ENCODE data around the gene HCFC2. TPM values are rescaled to one million over a fixed set of nuclear protein-coding genes. Genes with fewer than 3 reads are reported as not detected.

The HCFC2 gene
- total and polyA plus RNA-seq, 8 donors: 4.2 to 10.7 (median 8.7) TPM

GRCh38 chr12:104044158-104044557 is 20.2 kb upstream of the HCFC2 start:
- intact Hi-C loops (cut with DNase I): no loop called here
- FAIRE-seq: no peak

GRCh38 chr12:104046306-104046705 is 18.0 kb upstream of the HCFC2 start:
- no peak overlapping the region for H3K27ac ChIP-seq
- intact Hi-C loops (cut with DNase I): no loop called here
- H3K27me3 ChIP-seq: no peaks in the 10 kb centered on the region
- FAIRE-seq (no peak), ATAC-seq (no peak), DNase-seq (no peak)
- H3K36me3 ChIP-seq: no peaks in the 10 kb centered on the region
- TF ChIP-seq CTCF (IDR thresholded peaks at IDR 0.05): no peak
- no peaks in the 10 kb centered on the region for H3K4me1 ChIP-seq
- no peaks in the 10 kb centered on the region for H3K9me3 ChIP-seq
- H3K4me3 ChIP-seq: no peak overlapping the region
- 73 to 78% methylated on average over 4 of the region's 4 CpGs for WGBS, 2 donors

More at GRCh38 chr12:104044158-104044557, 20.2 kb upstream of the HCFC2 start:
- no peak for ATAC-seq
- no peaks in the 10 kb centered on the region for H3K27me3 ChIP-seq
- 88% methylated on average over 3 of the region's 3 CpGs for WGBS, 2 donors
- H3K4me3 ChIP-seq: no peak overlapping the region
- H3K9me3 ChIP-seq: no peaks in the 10 kb centered on the region
- no peak for DNase-seq
- TF ChIP-seq CTCF (IDR thresholded peaks at IDR 0.05): no peak
- no peak overlapping the region for H3K27ac ChIP-seq
- H3K4me1 ChIP-seq: no peaks in the 10 kb centered on the region
- no peaks in the 10 kb centered on the region for H3K36me3 ChIP-seq

GRCh38 chr12:104048162-104048561 is 16.2 kb upstream of the HCFC2 start:
- Histone ChIP-seq H3K9me3 (no peaks in the 10 kb centered on the region), H3K4me3 (no peak overlapping the region), H3K27me3 (no peaks in the 10 kb centered on the region), H3K4me1 (no peaks in the 10 kb centered on the region), H3K36me3 (no peaks in the 10 kb centered on the region), H3K27ac (no peak overlapping the region)
- TF ChIP-seq CTCF (IDR thresholded peaks at IDR 0.05): no peak
- DNase-seq: no peak
- 91 to 92% methylated on average over 5 of the region's 5 CpGs for WGBS, 2 donors
- ATAC-seq: no peak
- intact Hi-C loops (cut with DNase I): no loop called here
- no peak for FAIRE-seq

DNA sequence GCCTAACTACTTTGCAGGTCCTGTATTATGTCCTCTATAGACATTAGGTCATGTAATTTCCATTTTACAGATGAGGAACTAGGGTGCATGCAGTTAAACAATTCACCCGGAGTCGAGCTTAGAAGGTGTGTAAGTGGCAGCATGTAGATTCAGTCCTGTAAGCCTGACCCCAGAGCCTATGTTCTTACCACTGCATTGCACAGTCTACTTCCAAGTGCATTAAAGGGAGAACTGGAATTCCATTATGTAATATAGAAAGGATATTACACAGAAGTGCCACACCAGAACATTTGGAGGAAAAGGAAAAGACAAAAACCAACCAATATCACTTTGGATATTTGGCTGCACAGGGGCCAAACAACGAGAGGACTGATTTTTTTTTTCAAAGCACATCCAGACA is 15.5 kb upstream of the HCFC2 start:
- FAIRE-seq: no peak
- no peak overlapping the region for H3K4me3 ChIP-seq
- DNase-seq: no peak

More for the DNA sequence above, 15.5 kb upstream of the HCFC2 start:
- no peak for ATAC-seq
- Histone ChIP-seq H3K4me1 (no peaks in the 10 kb centered on the region), H3K9me3 (no peaks in the 10 kb centered on the region), H3K27me3 (no peaks in the 10 kb centered on the region), H3K27ac (no peak overlapping the region), H3K36me3 (no peaks in the 10 kb centered on the region)
- intact Hi-C loops (cut with DNase I): no loop called here
- TF ChIP-seq CTCF (IDR thresholded peaks at IDR 0.05): no peak
- WGBS, 2 donors: 83 to 87% methylated on average over 3 of the region's 3 CpGs

Data from pancreas (tissue), 10 donors.